CD4-positive, alpha-beta T cell (primary cell): ENCODE results near the gene IRF8. TPM values are rescaled to one million over a fixed set of nuclear protein-coding genes. Genes with fewer than 3 reads are reported as not detected.

Experiments
- ATAC-seq: fragments of 200-7000 bp; cut with Tn5 transposase; one replicate; pipeline ENCODE4 v1.10.0; 2022; ENCODE audit warnings: mild to moderate bottlenecking; ENCODE audit not compliant: poor library complexity
- CTCF ChIA-PET: fragments of 350-600 bp; sonication (Branson Sonifier 250); formaldehyde crosslinking; loops from one replicate; lab custom pipeline; 2021; ENCODE audit warnings: antibody characterized with exemption, inconsistent platforms; lab: Charles Lee
- POLR2A ChIA-PET: fragments of 350-600 bp; sonication (Branson Sonifier 250); formaldehyde crosslinking; loops from one replicate; lab custom pipeline; 2021; ENCODE audit warnings: antibody characterized with exemption, inconsistent platforms; lab: Charles Lee
- DNase-seq, 14 experiments: peaks; one replicate each; pipeline ENCODE4 v3.0.0-alpha.2; 2013 to 2020; ENCODE audit warnings: mixed read lengths in 2 of 14
- H3K27ac ChIP-seq, 2 donors: one replicate each; pipeline versions ENCODE4 v1.5.1 to v1.7.0; 2013; ENCODE audit warnings: low read length in 2 of 2, low read depth in 1 of 2, mild to moderate bottlenecking in 1 of 2
- H3K27me3 ChIP-seq, 2 experiments: 1 replicate in 1 of 2; 2 replicates in 1 of 2; pipeline versions ENCODE4 v1.6.1 to v1.7.0; 2013; ENCODE audit warnings: low read length in 2 of 2, control low read depth in 1 of 2, mild to moderate bottlenecking in 1 of 2, moderate library complexity in 1 of 2; ENCODE audit not compliant: insufficient read depth in 2 of 2, control insufficient read depth in 1 of 2
- H3K36me3 ChIP-seq: one replicate; pipeline ENCODE4 v1.6.1; 2013; ENCODE audit warnings: low read length, control low read depth; ENCODE audit not compliant: insufficient read depth
- H3K4me1 ChIP-seq: one replicate; pipeline ENCODE4 v1.6.1; 2013; ENCODE audit warnings: low read length, control low read depth; ENCODE audit not compliant: insufficient read depth
- H3K4me3 ChIP-seq: one replicate; pipeline ENCODE4 v1.5.1; 2013; ENCODE audit warnings: mild to moderate bottlenecking, low read length, moderate library complexity
- H3K9me3 ChIP-seq, 2 experiments: 1 replicate in 1 of 2; 2 replicates in 1 of 2; pipeline versions ENCODE4 v1.6.1 to v1.7.0; 2013; ENCODE audit warnings: low read length in 2 of 2, mild to moderate bottlenecking in 2 of 2, control low read depth in 1 of 2, moderate library complexity in 1 of 2; ENCODE audit not compliant: control insufficient read depth in 1 of 2, insufficient read depth in 1 of 2
- H3K27ac Mint-ChIP-seq: one replicate; pipeline ENCODE4 v1.8.0; 2020; ENCODE audit warnings: mixed read lengths
- H3K27me3 Mint-ChIP-seq: one replicate; pipeline ENCODE4 v1.8.0; 2021; ENCODE audit warnings: mixed read lengths
- H3K36me3 Mint-ChIP-seq: one replicate; pipeline ENCODE4 v1.8.0; 2021; ENCODE audit warnings: low read depth, mixed read lengths
- H3K4me1 Mint-ChIP-seq: one replicate; pipeline ENCODE4 v1.8.0; 2021; ENCODE audit warnings: low read depth, mixed read lengths
- H3K4me3 Mint-ChIP-seq: one replicate; pipeline ENCODE4 v1.8.0; 2020; ENCODE audit warnings: mild to moderate bottlenecking, mixed read lengths
- H3K9me3 Mint-ChIP-seq: one replicate; pipeline ENCODE4 v1.8.0; 2020; ENCODE audit warnings: mixed read lengths
- CTCF ChIP-seq: fragments of 200-600 bp; IDR thresholded peaks from one replicate; pipeline ENCODE4 v1.8.0; 2022; ENCODE audit warnings: antibody characterized with exemption, mild to moderate bottlenecking
- intact Hi-C, 2 experiments: fragments of 100-400 bp; cut with DNase I in 1 of 2; cut with micrococcal nuclease in 1 of 2; formaldehyde crosslinking; loops; one replicate each; pipeline versions ENCODE4 v1.15.1 to v1.9.0; 2023 to 2025; cut with DNase I, micrococcal nuclease
- total RNA-seq, 174 experiments: library from RNA in 2 of 174; stranded (reverse) in 2 of 174; gene quantifications; one replicate each; pipeline ENCODE4 v1.2.3 and lab custom pipeline; 2021 to 2026

Gene IRF8
- total RNA-seq, 2 experiments from 2014 or later: 11.3 to 13.2 TPM

DNA sequence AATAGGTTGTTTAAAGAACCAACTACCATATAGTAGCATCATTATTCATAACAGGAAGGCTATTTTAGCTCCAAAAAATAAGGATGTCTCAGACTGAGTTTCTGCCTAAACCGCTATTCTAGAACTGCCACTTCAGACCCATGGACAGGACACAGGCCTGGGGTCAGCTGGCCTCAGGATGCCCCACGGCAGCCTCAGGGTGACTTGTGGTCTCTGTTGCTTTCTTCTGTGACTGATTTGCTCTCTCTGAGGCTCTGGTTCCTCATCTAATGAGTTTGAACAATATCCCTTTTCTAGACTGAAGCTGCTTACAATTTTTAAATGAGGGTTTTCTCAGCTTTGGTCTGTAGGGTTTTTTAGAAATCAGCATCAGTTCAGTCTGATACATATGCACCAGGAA is 31.8 kb upstream of the IRF8 start:
- Histone ChIP-seq H3K27me3 (no peaks in the 10 kb centered on the region), H3K9me3 (no peaks in the 10 kb centered on the region), H3K27ac (no peak overlapping the region), H3K36me3 (no peaks in the 10 kb centered on the region), H3K4me1 (no peaks in the 10 kb centered on the region), H3K4me3 (no peak overlapping the region)
- no peak for ATAC-seq
- Mint-ChIP-seq H3K27ac (no peak overlapping the region), H3K4me1 (no peaks in the 10 kb centered on the region), H3K27me3 (no peaks in the 10 kb centered on the region), H3K4me3 (no peak overlapping the region), H3K9me3 (peaks cover 2% of the 10 kb centered on the region), H3K36me3 (no peaks in the 10 kb centered on the region)
- CTCF ChIA-PET: interaction anchor here (0.6 kb wide), 1 partner anchor 1377 kb away, joined by 4 read pairs; no protein-coding TSS in a partner anchor
- intact Hi-C loops: no loop called here
- POLR2A ChIA-PET: no interaction called here
- TF ChIP-seq CTCF: no peak
- no peak for DNase-seq

- ATAC-seq (no peak), DNase-seq (no peak)
- Histone ChIP-seq H3K9me3 (no peaks in the 10 kb centered on the region), H3K4me1 (peaks cover under 1% of the 10 kb centered on the region), H3K27me3 (no peaks in the 10 kb centered on the region), H3K27ac (no peak overlapping the region), H3K36me3 (no peaks in the 10 kb centered on the region), H3K4me3 (no peak overlapping the region)
- ChIA-PET CTCF (no interaction called here), POLR2A (no interaction called here)
- no peaks in the 10 kb centered on the region for H3K4me1 Mint-ChIP-seq
- no peak for TF ChIP-seq CTCF
- intact Hi-C loops: no loop called here
- H3K4me3 Mint-ChIP-seq: no peak overlapping the region
- peaks cover 5% of the 10 kb centered on the region for H3K27me3 Mint-ChIP-seq
- H3K36me3 Mint-ChIP-seq: no peaks in the 10 kb centered on the region
- H3K9me3 Mint-ChIP-seq: peaks cover 2% of the 10 kb centered on the region
- H3K27ac Mint-ChIP-seq: no peak overlapping the region
Observed at GRCh38 chr16:85868495-85868894, 30.5 kb upstream of the IRF8 start.

DNA sequence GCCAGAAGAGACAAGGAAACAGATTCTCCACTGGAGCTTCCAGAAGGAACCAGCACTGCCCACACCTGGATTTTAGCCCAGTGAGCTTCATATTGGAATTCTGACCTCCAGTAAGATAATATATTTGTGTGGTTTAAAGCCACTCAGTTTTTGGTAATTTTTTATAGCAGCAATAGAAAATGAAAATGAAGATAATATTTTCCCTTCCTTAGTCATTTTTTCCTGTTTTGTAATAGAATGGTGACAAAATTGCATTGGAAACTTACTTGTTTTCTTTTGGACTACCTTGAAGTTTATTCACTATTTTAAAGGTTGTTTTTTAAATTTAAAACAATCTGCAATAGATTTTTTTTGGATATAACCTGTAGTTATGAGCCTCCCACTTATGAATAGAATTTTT is 29.8 kb upstream of the IRF8 start:
- Mint-ChIP-seq H3K27me3 (peaks cover 8% of the 10 kb centered on the region), H3K4me3 (no peak overlapping the region), H3K9me3 (peaks cover 2% of the 10 kb centered on the region), H3K36me3 (no peaks in the 10 kb centered on the region), H3K27ac (no peak overlapping the region), H3K4me1 (no peaks in the 10 kb centered on the region)
- ATAC-seq: no peak
- intact Hi-C loops: no loop called here
- ChIA-PET CTCF (no interaction called here), POLR2A (no interaction called here)
- DNase-seq: no peak
- Histone ChIP-seq H3K36me3 (no peaks in the 10 kb centered on the region), H3K9me3 (no peaks in the 10 kb centered on the region), H3K27ac (no peak overlapping the region), H3K27me3 (no peaks in the 10 kb centered on the region), H3K4me1 (peaks cover 2% of the 10 kb centered on the region), H3K4me3 (no peak overlapping the region)
- no peak for TF ChIP-seq CTCF
